Transverse colon (tissue), 4 donors: ENCODE data around the gene ACKR3. TPM values are rescaled to one million over a fixed set of nuclear protein-coding genes. Genes with fewer than 3 reads are reported as not detected.

Experiments used
- DNase-seq: peaks from one replicate; pipeline ENCODE4 v3.0.0-alpha.2; 2019
- H3K27ac ChIP-seq, 4 donors: fragments of 200-600 bp; sonication (generic); 2 replicates each; pipeline ENCODE4 v1.5.1; 2016 to 2018; ENCODE audit warnings: inconsistent platforms in 4 of 4
- H3K27me3 ChIP-seq: fragments of 200-600 bp; sonication (generic); 2 replicates; pipeline ENCODE4 v1.5.1; 2017; ENCODE audit warnings: inconsistent platforms
- H3K36me3 ChIP-seq, 4 donors: fragments of 200-600 bp; sonication (generic); 2 replicates each; pipeline ENCODE4 v1.5.1; 2017 to 2019; ENCODE audit warnings: inconsistent platforms in 4 of 4
- H3K4me1 ChIP-seq, 4 donors: fragments of 200-600 bp; sonication (generic); 2 replicates each; pipeline ENCODE4 v1.5.1; 2017 to 2020; ENCODE audit warnings: inconsistent platforms in 4 of 4
- H3K4me3 ChIP-seq, 4 donors: fragments of 200-600 bp; sonication (generic); 1 replicate in 1 of 4; 2 replicates in 3 of 4; pipeline versions ENCODE4 v1.5.1 to v1.6.1; 2017 to 2019; ENCODE audit warnings: inconsistent platforms in 4 of 4
- H3K9me3 ChIP-seq, 2 donors: fragments of 200-600 bp; sonication (generic); 2 replicates each; pipeline ENCODE4 v1.5.1; 2017 to 2019; ENCODE audit warnings: inconsistent platforms in 2 of 2
- CTCF ChIP-seq, 5 experiments: fragments of 200-600 bp in 3 of 5; fragments of 450-650 bp in 2 of 5; sonication (generic) in 3 of 5; IDR thresholded peaks; 1 replicate in 2 of 5; 2 replicates in 3 of 5; pipeline ENCODE4 v1.5.1; 2016 to 2017; ENCODE audit warnings: antibody characterized with exemption in 5 of 5, inconsistent platforms in 3 of 5, mild to moderate bottlenecking in 2 of 5, moderate library complexity in 1 of 5
- EP300 ChIP-seq: sonication (generic); formaldehyde crosslinking; IDR thresholded peaks from one replicate; pipeline ENCODE4 v1.6.1; 2017; ENCODE audit warnings: antibody characterized with exemption, low read depth
- POLR2A ChIP-seq: fragments of 450-650 bp; IDR thresholded peaks from one replicate; pipeline ENCODE4 v1.6.1; 2016; ENCODE audit warnings: antibody characterized with exemption, mild to moderate bottlenecking, moderate library complexity
- POLR2AphosphoS5 ChIP-seq, 3 donors: sonication (generic); formaldehyde crosslinking; IDR thresholded peaks; one replicate each; pipeline ENCODE4 v1.6.1; 2016; ENCODE audit warnings: antibody characterized with exemption in 3 of 3
- WGBS, 2 donors: methylation state at CpG; one replicate each; pipeline ENCODE4 v1.1.5; 2018; ENCODE audit warnings: low coverage in 1 of 2; 5-methylcytosine and 5-hydroxymethylcytosine counted together
- in situ Hi-C, 4 donors: fragments of 200-750 bp; cut with MboI; loops; one replicate each; pipeline versions ENCODE4 v1.15.0 to v1.15.1; 2017; ENCODE audit warnings: low sequenced_read_pairs in 3 of 4, low pct_ligation_motif_present in 1 of 4, low pct_unique_long_range_greater_than_20kb in 1 of 4
- intact Hi-C: fragments of 100-400 bp; cut with DNase I; formaldehyde crosslinking; loops from one replicate; pipeline ENCODE4 v1.15.1; 2023; ENCODE audit warnings: low total_unique reads
- total RNA-seq, 4 donors: library from RNA; depleted of rRNA; stranded (reverse); fragments of >200 nt; gene quantifications; one replicate each; pipeline ENCODE4 v1.1.0, GENCODE V29; 2016

The ACKR3 gene
- total RNA-seq, 4 donors from 2014 or later: 4.2 to 16.5 (median 7.7) TPM

GRCh38 chr2:236579048-236579745 lies 9.6 kb downstream of the ACKR3 start:
- intact Hi-C loops (no loop called here), in situ Hi-C loops (no loop called here)
- Histone ChIP-seq H3K4me1 (peaks cover 0 to 9% (median 0%) of the 10 kb centered on the region in 4 donors), H3K27me3 (no peaks in the 10 kb centered on the region), H3K27ac (peak overlapping the region; percentile 54 to 64 (median 60)), H3K9me3 (no peaks in the 10 kb centered on the region), H3K4me3 (no peak overlapping the region), H3K36me3 (no peaks in the 10 kb centered on the region)
- DNase-seq: no peak
- 50 to 67% methylated on average over 2 to 9 of the region's 9 CpGs for WGBS, 2 donors
- TF ChIP-seq POLR2AphosphoS5 (IDR thresholded peaks at IDR 0.05): no peak

- Histone ChIP-seq H3K36me3 (no peaks in the 10 kb centered on the region), H3K4me3 (no peak overlapping the region), H3K4me1 (peaks cover 0 to 9% (median 0%) of the 10 kb centered on the region in 4 donors), H3K9me3 (no peaks in the 10 kb centered on the region), H3K27ac (peak overlapping the region; percentile 54 to 64 (median 60)), H3K27me3 (no peaks in the 10 kb centered on the region)
- intact Hi-C loops (no loop called here), in situ Hi-C loops (no loop called here)
- TF ChIP-seq POLR2A (no peak), POLR2AphosphoS5 (IDR thresholded peaks at IDR 0.05) (no peak), CTCF (IDR thresholded peaks at IDR 0.05) (no peak), EP300 (no peak)
- 60 to 80% methylated on average over 1 to 9 of the region's 9 CpGs for WGBS, 2 donors
- no peak for DNase-seq
Measured at GRCh38 chr2:236579746-236580315, 10.2 kb downstream of the ACKR3 start.

DNA sequence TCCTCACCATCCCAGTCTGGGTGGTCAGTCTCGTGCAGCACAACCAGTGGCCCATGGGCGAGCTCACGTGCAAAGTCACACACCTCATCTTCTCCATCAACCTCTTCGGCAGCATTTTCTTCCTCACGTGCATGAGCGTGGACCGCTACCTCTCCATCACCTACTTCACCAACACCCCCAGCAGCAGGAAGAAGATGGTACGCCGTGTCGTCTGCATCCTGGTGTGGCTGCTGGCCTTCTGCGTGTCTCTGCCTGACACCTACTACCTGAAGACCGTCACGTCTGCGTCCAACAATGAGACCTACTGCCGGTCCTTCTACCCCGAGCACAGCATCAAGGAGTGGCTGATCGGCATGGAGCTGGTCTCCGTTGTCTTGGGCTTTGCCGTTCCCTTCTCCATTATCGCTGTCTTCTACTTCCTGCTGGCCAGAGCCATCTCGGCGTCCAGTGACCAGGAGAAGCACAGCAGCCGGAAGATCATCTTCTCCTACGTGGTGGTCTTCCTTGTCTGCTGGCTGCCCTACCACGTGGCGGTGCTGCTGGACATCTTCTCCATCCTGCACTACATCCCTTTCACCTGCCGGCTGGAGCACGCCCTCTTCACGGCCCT lies 11.2 kb downstream of the ACKR3 start:
- intact Hi-C loops (no loop called here), in situ Hi-C loops (no loop called here)
- no peak for TF ChIP-seq EP300
- TF ChIP-seq POLR2A: no peak
- no peak for TF ChIP-seq POLR2AphosphoS5 (IDR thresholded peaks at IDR 0.05)
- no peak for TF ChIP-seq CTCF (IDR thresholded peaks at IDR 0.05)
- Histone ChIP-seq H3K4me3 (no peak overlapping the region), H3K27ac (peak overlapping the region in 1 of 4 donors; percentile 60), H3K27me3 (no peaks in the 10 kb centered on the region), H3K4me1 (peaks cover 0 to 9% (median 0%) of the 10 kb centered on the region in 4 donors), H3K36me3 (no peaks in the 10 kb centered on the region), H3K9me3 (no peaks in the 10 kb centered on the region)
- WGBS, 2 donors: 94 to 100% methylated on average over 5 to 29 of the region's 29 CpGs
- DNase-seq: no peak

DNA sequence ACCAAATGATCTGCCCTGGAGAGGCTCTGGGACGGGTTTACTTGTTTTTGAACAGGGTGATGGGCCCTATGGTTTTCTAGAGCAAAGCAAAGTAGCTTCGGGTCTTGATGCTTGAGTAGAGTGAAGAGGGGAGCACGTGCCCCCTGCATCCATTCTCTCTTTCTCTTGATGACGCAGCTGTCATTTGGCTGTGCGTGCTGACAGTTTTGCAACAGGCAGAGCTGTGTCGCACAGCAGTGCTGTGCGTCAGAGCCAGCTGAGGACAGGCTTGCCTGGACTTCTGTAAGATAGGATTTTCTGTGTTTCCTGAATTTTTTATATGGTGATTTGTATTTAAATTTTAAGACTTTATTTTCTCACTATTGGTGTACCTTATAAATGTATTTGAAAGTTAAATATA lies 11.9 kb downstream of the ACKR3 start:
- no peaks in the 10 kb centered on the region for H3K27me3 ChIP-seq
- intact Hi-C loops (no loop called here), in situ Hi-C loops (no loop called here)
- H3K4me1 ChIP-seq: peaks cover 0 to 8% (median 0%) of the 10 kb centered on the region in 4 donors
- H3K4me3 ChIP-seq: no peak overlapping the region
- H3K27ac ChIP-seq: no peak overlapping the region
- H3K9me3 ChIP-seq: no peaks in the 10 kb centered on the region
- H3K36me3 ChIP-seq: no peaks in the 10 kb centered on the region
- 81 to 93% methylated on average over 2 to 7 of the region's 7 CpGs for WGBS, 2 donors
- DNase-seq: no peak
- TF ChIP-seq CTCF (IDR thresholded peaks at IDR 0.05) (no peak), EP300 (no peak), POLR2AphosphoS5 (IDR thresholded peaks at IDR 0.05) (no peak), POLR2A (no peak)
